Thyroid gland (tissue), 4 donors: Measurements from ENCODE around the gene EXOC4.

Experiments used
- POLR2A ChIP-seq, 2 donors: fragments of 450-650 bp; IDR thresholded peaks; one replicate each; pipeline ENCODE4 v1.6.1; 2017; ENCODE audit warnings: antibody characterized with exemption in 2 of 2, mild to moderate bottlenecking in 2 of 2, moderate library complexity in 1 of 2
- TF ChIP-seq, protein P1 (sequence below), 6 experiments: fragments of 200-600 bp in 3 of 6; fragments of 450-650 bp in 3 of 6; sonication (generic) in 3 of 6; IDR thresholded peaks; one replicate each; pipeline ENCODE4 v1.5.1; 2016 to 2019; ENCODE audit warnings: antibody characterized with exemption in 6 of 6, mild to moderate bottlenecking in 2 of 6, inconsistent platforms in 1 of 6, moderate library complexity in 1 of 6

GRCh38 chr7:133801341-133801740 lies 548.5 kb downstream of the EXOC4 start:
- TF ChIP-seq, protein P1, sequence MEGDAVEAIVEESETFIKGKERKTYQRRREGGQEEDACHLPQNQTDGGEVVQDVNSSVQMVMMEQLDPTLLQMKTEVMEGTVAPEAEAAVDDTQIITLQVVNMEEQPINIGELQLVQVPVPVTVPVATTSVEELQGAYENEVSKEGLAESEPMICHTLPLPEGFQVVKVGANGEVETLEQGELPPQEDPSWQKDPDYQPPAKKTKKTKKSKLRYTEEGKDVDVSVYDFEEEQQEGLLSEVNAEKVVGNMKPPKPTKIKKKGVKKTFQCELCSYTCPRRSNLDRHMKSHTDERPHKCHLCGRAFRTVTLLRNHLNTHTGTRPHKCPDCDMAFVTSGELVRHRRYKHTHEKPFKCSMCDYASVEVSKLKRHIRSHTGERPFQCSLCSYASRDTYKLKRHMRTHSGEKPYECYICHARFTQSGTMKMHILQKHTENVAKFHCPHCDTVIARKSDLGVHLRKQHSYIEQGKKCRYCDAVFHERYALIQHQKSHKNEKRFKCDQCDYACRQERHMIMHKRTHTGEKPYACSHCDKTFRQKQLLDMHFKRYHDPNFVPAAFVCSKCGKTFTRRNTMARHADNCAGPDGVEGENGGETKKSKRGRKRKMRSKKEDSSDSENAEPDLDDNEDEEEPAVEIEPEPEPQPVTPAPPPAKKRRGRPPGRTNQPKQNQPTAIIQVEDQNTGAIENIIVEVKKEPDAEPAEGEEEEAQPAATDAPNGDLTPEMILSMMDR (IDR thresholded peaks at IDR 0.05) = no peak
- TF ChIP-seq POLR2A (IDR thresholded peaks at IDR 0.05) = no peak
